IMR-90 (cell line): Measurements from ENCODE around the gene ZNF526.

Experiments used
- RAD21 ChIP-seq: IDR thresholded peaks from 2 replicates; pipeline ENCODE4 v1.6.1; 2012; ENCODE audit warnings: low read length, improper control_type of control experiment
- USF2 ChIP-seq: fragments of 150-350 bp; IDR thresholded peaks from 2 replicates; pipeline ENCODE4 v1.6.1; 2017; ENCODE audit warnings: mild to moderate bottlenecking, antibody characterized with exemption, low read length, low read depth
- TF ChIP-seq, protein P1 (sequence below): conservative IDR thresholded peaks from 2 replicates; pipeline ENCODE4 v1.5.1; 2012; ENCODE audit warnings: mild to moderate bottlenecking, low read depth, low read length, improper control_type of control experiment
- TF ChIP-seq, protein P2 (sequence below): fragments of 150-350 bp; IDR thresholded peaks from 2 replicates; pipeline ENCODE4 v1.6.1; 2016; ENCODE audit warnings: low read depth, mild to moderate bottlenecking, low read length, moderate library complexity, borderline replicate concordance

GRCh38 chr19:42204664-42205063, 15.4 kb upstream of the ZNF526 start:
- TF ChIP-seq USF2: no peak
- TF ChIP-seq, protein P1, sequence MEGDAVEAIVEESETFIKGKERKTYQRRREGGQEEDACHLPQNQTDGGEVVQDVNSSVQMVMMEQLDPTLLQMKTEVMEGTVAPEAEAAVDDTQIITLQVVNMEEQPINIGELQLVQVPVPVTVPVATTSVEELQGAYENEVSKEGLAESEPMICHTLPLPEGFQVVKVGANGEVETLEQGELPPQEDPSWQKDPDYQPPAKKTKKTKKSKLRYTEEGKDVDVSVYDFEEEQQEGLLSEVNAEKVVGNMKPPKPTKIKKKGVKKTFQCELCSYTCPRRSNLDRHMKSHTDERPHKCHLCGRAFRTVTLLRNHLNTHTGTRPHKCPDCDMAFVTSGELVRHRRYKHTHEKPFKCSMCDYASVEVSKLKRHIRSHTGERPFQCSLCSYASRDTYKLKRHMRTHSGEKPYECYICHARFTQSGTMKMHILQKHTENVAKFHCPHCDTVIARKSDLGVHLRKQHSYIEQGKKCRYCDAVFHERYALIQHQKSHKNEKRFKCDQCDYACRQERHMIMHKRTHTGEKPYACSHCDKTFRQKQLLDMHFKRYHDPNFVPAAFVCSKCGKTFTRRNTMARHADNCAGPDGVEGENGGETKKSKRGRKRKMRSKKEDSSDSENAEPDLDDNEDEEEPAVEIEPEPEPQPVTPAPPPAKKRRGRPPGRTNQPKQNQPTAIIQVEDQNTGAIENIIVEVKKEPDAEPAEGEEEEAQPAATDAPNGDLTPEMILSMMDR: no peak
- TF ChIP-seq, protein P2, sequence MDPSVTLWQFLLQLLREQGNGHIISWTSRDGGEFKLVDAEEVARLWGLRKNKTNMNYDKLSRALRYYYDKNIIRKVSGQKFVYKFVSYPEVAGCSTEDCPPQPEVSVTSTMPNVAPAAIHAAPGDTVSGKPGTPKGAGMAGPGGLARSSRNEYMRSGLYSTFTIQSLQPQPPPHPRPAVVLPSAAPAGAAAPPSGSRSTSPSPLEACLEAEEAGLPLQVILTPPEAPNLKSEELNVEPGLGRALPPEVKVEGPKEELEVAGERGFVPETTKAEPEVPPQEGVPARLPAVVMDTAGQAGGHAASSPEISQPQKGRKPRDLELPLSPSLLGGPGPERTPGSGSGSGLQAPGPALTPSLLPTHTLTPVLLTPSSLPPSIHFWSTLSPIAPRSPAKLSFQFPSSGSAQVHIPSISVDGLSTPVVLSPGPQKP: no peak
- no peak for TF ChIP-seq RAD21
